Coronary artery (tissue), 2 donors: ENCODE measurements around the gene SAFB2.

Experiments
- DNase-seq: peaks from one replicate; pipeline ENCODE4 v3.0.0-alpha.2; 2017; ENCODE audit warnings: low spot score
- H3K27ac ChIP-seq, 2 donors: fragments of 200-600 bp; sonication (generic); one replicate each; pipeline ENCODE4 v1.5.1; 2016 to 2019
- H3K4me3 ChIP-seq: fragments of 200-600 bp; sonication (generic); 2 replicates; pipeline ENCODE4 v1.5.1; 2016; ENCODE audit warnings: mild to moderate bottlenecking, moderate library complexity
- CTCF ChIP-seq: fragments of 200-600 bp; sonication (generic); IDR thresholded peaks from one replicate; pipeline ENCODE4 v1.5.1; 2019; ENCODE audit warnings: antibody characterized with exemption

Gene SAFB2

GRCh38 chr19:5627395-5627904 is 4.9 kb upstream of the SAFB2 start:
- DNase-seq = no peak
- H3K4me3 ChIP-seq = no peak overlapping the region
- H3K27ac ChIP-seq = peak overlapping the region in 1 of 2 donors; percentile 3
- TF ChIP-seq CTCF = no peak

GRCh38 chr19:5625641-5626040 is 3.1 kb upstream of the SAFB2 start:
- Histone ChIP-seq H3K4me3 (peak overlapping the region; percentile 78), H3K27ac (peak overlapping the region in 1 of 2 donors; percentile 0)
- TF ChIP-seq CTCF = no peak
- no peak for DNase-seq

GRCh38 chr19:5624741-5625278 is 2.2 kb upstream of the SAFB2 start:
- peak overlapping the region in 1 of 2 donors; percentile 76 for H3K27ac ChIP-seq
- TF ChIP-seq CTCF = no peak
- peak overlapping the region; percentile 78 for H3K4me3 ChIP-seq
- no peak for DNase-seq

GRCh38 chr19:5624018-5624663 is 1.6 kb upstream of the SAFB2 start:
- peak overlapping the region; percentile 78 for H3K4me3 ChIP-seq
- peak overlapping the region; percentile 76 to 92 for H3K27ac ChIP-seq
- no peak for DNase-seq
- no peak for TF ChIP-seq CTCF

GRCh38 chr19:5623397-5624017 is 931 bp upstream of the SAFB2 start:
- peak; percentile 75 for DNase-seq
- TF ChIP-seq CTCF = no peak
- Histone ChIP-seq H3K4me3 (peak overlapping the region; percentile 78), H3K27ac (peak overlapping the region; percentile 76 to 92)

GRCh38 chr19:5621945-5622464 is 571 bp downstream of the SAFB2 start:
- DNase-seq = peak; percentile 78
- Histone ChIP-seq H3K4me3 (peak overlapping the region; percentile 78), H3K27ac (peak overlapping the region; percentile 76 to 92)
- TF ChIP-seq CTCF = no peak
